Activated naive CD8-positive, alpha-beta T cell treated with anti-CD3 and anti-CD28 coated beads, Interleukin-2, amount 50 U/mL, for 24 hours (primary cell): ENCODE results near the gene DHRS4L2.
"Not testable (repeated sequence)": the region's sequence is repeated elsewhere in the genome, so short reads cannot be mapped to it uniquely, and the experiment has no call there.

Experiments used
- ATAC-seq: fragments of 150-1000 bp; cut with Tn5 transposase; one replicate; pipeline ENCODE4 v1.10.0; 2021
- DNase-seq: peaks from one replicate; pipeline ENCODE4 v3.0.0; 2021
- H3K27ac Mint-ChIP-seq: one replicate; pipeline ENCODE4 v1.8.0; 2021; ENCODE audit warnings: mild to moderate bottlenecking, mixed read lengths
- H3K27me3 Mint-ChIP-seq: one replicate; pipeline ENCODE4 v1.8.0; 2021; ENCODE audit warnings: mixed read lengths
- H3K36me3 Mint-ChIP-seq: one replicate; pipeline ENCODE4 v1.8.0; 2021; ENCODE audit warnings: low read depth, mixed read lengths
- H3K4me1 Mint-ChIP-seq: one replicate; pipeline ENCODE4 v1.8.0; 2021; ENCODE audit warnings: mixed read lengths
- H3K4me3 Mint-ChIP-seq: one replicate; pipeline ENCODE4 v1.8.0; 2021; ENCODE audit warnings: mild to moderate bottlenecking, moderate library complexity, mixed read lengths
- H3K9me3 Mint-ChIP-seq: one replicate; pipeline ENCODE4 v1.8.0; 2021; ENCODE audit warnings: mixed read lengths

DHRS4L2 gene

DNA sequence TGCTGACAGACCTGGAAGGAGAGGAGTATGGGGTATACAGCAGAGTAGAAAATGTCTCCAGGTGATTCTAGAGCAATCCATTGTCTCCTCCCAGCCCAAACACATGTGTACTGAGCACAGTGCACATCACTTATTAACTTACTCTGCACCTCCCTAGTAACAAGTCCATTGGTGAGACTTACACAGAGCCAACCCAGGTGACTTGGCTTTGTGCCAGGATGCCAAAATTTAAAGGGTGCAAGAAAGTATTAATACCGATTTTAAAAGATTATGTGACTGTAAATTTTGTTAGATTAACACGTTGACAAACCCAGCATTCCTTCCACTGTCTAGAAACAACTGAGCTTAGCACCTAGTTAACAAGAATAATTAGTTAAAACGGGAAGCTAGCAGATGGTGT is 4.3 kb downstream of the DHRS4L2 start:
- H3K4me1 Mint-ChIP-seq, result peaks cover 12% of the 10 kb centered on the region
- not testable (repeated sequence) for H3K36me3 Mint-ChIP-seq, H3K27me3 Mint-ChIP-seq, H3K9me3 Mint-ChIP-seq, H3K4me3 Mint-ChIP-seq, H3K27ac Mint-ChIP-seq, ATAC-seq, DNase-seq

DNA sequence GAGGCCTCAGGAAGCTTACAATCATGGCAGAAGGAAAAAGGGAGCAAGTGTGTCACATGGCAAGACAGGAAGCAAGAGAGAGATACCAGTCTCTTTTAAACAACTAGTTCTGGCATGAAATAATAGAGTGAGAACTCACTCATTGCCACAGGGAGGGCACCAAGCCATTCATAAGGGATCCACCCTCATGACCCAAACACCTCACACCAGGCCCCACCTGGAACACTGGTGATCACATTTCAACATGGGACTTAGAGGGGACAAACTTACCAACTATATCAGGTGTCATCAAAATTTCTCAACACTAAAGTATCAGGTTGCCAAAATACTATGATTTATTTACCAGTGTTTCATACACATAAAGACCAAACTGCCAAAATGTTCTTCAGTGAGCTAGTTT is 7.3 kb downstream of the DHRS4L2 start:
- H3K9me3 Mint-ChIP-seq, H3K4me3 Mint-ChIP-seq, H3K36me3 Mint-ChIP-seq, H3K4me1 Mint-ChIP-seq, ATAC-seq, DNase-seq, H3K27me3 Mint-ChIP-seq, H3K27ac Mint-ChIP-seq: not testable (repeated sequence)

DNA sequence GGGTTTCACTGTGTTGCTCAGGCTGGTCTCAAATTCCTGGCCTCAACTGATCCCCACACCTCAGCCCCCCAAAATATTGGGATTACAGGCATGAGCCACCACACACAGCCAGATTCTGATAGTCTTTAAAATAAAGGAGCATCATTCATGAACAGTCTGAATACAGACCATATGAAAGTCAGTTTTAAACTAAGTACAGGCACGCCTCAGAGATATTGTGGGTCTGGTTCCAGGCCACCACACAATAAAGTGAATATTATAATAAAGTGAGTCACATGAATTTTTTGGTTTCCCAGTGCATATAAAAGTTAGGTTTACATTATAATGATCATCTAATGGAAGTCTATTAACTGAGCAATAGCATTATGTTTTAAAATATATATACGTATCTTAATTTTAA is 8.1 kb downstream of the DHRS4L2 start:
- not testable (repeated sequence) for H3K4me3 Mint-ChIP-seq, H3K4me1 Mint-ChIP-seq, H3K27me3 Mint-ChIP-seq, H3K36me3 Mint-ChIP-seq, H3K9me3 Mint-ChIP-seq, DNase-seq, H3K27ac Mint-ChIP-seq, ATAC-seq

DNA sequence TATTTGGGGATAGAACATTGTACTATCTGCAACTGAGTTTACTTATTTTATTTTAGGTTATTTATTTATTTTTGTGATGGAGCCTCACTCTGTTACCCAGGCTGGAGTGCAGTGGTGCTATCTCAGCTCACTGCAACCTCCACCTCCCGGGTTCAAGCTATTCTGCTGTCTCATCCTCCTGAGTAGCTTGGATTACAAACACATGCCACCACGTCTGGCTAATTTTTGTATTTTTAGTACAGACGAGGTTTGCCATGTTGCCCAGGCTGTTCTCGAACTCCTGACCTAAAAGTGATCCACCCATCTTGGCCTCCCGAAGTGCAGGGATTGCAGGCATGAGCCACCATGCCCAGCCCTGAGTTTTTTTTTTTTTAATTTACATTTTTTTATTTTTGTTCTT is 10.9 kb downstream of the DHRS4L2 start:
- not testable (repeated sequence) for H3K4me3 Mint-ChIP-seq, H3K36me3 Mint-ChIP-seq, DNase-seq, ATAC-seq, H3K27ac Mint-ChIP-seq, H3K27me3 Mint-ChIP-seq, H3K9me3 Mint-ChIP-seq, H3K4me1 Mint-ChIP-seq

DNA sequence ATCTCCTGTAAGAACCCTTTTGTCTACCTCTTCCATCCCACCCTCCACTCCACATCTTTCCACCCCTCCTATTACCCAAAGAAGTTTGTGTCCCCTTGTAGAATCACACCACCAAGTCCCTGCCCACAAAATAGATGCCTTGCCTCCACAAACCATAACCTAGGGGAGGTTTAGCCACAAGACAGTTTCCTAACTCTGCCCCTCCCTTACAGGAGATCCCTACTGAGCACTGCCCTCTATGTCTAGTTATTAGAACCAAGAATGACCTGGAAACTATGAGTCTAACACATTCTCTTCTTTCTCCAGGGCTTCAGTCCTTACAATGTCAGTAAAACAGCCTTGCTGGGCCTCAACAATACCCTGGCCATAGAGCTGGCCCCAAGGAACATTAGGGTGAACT is 12.3 kb downstream of the DHRS4L2 start:
- H3K27me3 Mint-ChIP-seq, H3K9me3 Mint-ChIP-seq, DNase-seq, H3K4me3 Mint-ChIP-seq, H3K4me1 Mint-ChIP-seq, H3K36me3 Mint-ChIP-seq, H3K27ac Mint-ChIP-seq: not testable (repeated sequence)
- peak; percentile 33 for ATAC-seq

DNA sequence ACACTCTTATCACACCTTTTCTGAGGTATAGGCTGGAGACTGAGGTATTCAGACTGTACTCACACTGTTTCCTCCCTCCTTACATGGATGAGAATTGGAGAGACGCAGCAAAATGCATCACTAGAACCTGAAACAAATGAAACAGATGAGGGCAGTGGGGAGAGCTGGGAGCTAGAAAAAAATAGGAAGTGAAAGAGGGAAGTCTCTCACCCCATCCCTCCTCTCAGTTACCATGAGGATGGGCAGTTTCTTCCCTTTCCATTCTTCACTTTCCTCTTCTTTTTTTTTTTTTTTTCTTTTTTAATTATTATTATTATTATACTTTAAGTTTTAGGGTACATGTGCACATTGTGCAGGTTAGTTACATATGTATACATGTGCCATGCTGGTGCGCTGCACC is 12.9 kb downstream of the DHRS4L2 start:
- H3K36me3 Mint-ChIP-seq, DNase-seq, H3K27me3 Mint-ChIP-seq, H3K4me1 Mint-ChIP-seq, H3K4me3 Mint-ChIP-seq, H3K27ac Mint-ChIP-seq, ATAC-seq, H3K9me3 Mint-ChIP-seq: not testable (repeated sequence)

DNA sequence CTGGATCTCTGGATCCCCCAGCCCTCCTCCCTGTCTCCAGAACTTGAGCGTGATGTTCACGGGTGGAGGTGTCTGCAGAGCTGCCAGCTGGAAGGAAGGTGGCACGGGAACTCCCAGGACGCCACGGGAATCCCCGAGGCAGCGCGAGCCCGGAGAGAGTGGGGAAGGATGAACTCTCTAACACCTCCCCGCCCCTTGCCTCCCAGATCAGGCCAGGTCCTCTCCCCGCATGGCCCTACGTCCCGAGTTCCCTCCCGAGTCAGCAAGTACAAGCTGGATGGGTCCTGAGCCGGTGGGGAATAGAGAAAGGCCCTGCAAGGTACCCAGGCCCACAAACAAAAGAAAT is 17.7 kb downstream of the DHRS4L2 start:
- DNase-seq, H3K27ac Mint-ChIP-seq, H3K36me3 Mint-ChIP-seq, H3K27me3 Mint-ChIP-seq, H3K9me3 Mint-ChIP-seq: not testable (repeated sequence)
- peak; percentile 13 for ATAC-seq
- Mint-ChIP-seq H3K4me3 (peak overlapping the region; percentile 62), H3K4me1 (peaks cover 38% of the 10 kb centered on the region)

DNA sequence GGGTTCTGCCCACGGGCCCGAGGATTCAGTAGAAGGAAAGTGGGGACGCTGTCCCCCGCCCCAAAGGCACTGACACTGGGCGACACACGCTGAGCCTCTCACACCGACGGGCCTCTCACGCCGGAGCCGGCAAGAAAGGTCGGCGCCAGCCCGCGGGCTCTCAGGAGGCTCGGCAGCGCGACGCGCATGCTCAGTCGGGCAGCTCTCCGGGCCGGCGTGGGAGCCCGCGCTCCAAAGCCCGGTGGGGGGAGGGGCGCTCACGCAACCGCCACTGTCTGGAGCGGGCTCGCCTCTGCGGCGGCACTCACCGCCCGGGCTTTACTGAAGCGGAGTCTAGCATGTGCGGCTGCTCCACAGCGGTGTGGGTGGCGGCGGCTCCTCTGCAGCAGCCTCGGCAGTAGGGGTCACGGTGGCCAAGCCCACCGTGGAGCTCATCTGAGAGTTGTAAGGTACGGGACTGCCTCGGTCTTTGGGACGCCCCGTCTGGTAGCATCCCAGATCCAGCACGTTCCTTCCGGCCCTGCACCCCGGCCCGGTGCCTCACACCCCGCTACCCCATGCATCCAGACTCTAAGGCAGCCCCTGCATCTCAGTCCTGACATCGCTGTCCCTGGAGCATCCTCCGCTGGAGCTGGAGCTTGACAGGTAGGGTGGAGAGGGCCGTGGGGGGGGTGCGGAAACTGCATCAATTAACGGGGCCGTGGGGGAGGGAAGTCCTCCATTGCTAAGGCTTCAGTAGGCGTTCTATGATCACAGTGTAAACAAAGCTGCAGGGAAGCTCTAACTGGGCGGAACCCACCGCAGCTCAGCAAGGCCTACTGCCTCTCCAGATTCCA is 18.3 kb downstream of the DHRS4L2 start:
- Mint-ChIP-seq H3K27ac (peak overlapping the region; percentile 60), H3K4me3 (peak overlapping the region; percentile 62), H3K4me1 (peaks cover 38% of the 10 kb centered on the region)
- not testable (repeated sequence) for H3K36me3 Mint-ChIP-seq, H3K9me3 Mint-ChIP-seq, H3K27me3 Mint-ChIP-seq
- DNase-seq (peak; percentile 60), ATAC-seq (peak; percentile 94)

DNA sequence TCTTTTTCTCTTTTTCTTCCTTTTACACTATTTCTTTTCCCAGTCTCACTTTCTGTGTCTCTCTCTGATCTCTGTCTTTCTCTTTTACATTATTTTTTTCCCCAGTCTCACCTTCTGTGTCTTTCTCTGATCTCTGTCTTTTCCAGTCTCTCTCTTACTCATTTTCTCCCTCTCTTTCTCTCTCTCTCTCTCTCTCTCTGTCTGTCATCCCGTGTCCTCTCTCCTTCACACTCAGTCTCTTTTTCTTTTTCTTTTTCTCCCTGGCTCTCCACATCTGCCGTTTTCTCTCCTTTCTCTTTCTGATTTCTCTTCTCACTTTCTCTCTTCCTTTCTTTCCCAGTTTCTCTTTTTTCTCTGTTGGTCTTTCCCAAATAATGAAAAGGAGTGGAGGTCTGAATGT is 22.3 kb downstream of the DHRS4L2 start:
- H3K4me3 Mint-ChIP-seq, result peak overlapping the region; percentile 1

DNA sequence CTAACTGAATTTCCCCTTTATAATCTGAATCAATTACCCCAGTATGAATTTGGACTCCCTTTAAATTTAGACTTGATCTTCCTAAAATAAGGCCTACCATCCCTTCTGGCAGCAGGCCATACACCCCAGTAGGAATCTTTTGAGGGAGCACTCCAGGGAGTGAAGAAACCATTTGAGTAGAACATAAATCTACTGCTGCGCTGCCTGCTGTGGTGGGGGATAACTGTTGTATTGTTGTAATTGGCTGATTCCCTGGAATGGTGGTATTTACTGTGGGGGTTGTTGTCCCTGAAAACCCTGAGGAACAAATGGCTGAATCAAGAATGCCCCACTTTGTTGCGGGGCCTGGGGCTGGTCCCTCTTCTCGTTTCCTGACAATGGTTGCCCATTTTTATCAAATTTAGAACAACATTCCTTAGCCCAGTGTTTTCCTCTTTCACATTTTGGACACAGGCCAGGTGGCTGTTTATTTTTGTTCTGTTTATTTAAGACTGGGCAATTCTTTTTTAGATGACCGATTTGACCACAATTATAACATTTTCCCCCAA is 24.1 kb downstream of the DHRS4L2 start:
- not testable (repeated sequence) for ATAC-seq, H3K27me3 Mint-ChIP-seq, H3K36me3 Mint-ChIP-seq, H3K4me3 Mint-ChIP-seq, DNase-seq, H3K9me3 Mint-ChIP-seq
- H3K27ac Mint-ChIP-seq, result peak overlapping the region; percentile 9
- H3K4me1 Mint-ChIP-seq, result peaks cover 33% of the 10 kb centered on the region

More for the DNA sequence above, 22.3 kb downstream of the DHRS4L2 start:
- Mint-ChIP-seq H3K36me3 (peaks cover 5% of the 10 kb centered on the region), H3K9me3 (no peaks in the 10 kb centered on the region), H3K27me3 (no peaks in the 10 kb centered on the region), H3K27ac (peak overlapping the region; percentile 44), H3K4me1 (peaks cover 34% of the 10 kb centered on the region)
- ATAC-seq (no peak), DNase-seq (no peak)

DNA sequence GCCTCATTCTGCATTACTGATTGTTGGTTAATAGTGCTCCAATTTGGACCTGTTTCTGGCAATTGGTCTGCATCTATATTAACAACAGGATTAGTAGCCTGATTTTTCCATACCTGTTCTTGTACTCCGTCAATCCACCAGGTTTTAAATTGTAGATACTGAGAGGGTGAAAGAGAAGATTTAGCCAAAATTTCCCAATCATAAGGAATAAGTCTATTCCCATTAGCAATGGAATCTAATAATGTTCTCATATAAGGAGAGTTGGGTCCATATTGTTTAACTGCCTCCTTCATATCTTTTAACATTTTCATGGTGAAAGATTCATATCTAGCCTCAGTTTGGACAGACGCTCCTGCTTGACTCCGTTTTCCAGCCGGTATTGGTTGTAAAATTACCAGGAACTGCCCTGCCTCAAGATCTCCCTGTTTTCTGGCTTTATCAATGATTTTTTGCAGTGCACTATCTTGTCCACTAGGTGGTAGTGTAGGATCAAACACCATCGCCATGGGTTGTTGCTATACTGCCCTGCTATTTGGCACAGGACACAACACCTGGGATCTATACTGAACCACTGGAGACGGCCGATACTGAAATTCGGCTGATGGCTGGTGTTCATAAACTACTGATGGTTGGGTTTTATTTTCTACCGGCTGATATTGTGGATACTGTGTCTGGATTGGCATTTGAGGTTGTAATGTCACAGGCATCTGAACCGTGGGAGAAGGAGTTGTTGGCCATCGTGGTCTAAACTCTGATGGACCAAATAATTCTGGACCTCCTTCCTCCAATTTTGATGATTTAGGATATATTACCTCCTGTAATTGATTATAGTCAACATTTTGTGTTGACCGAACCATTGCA is 25.2 kb downstream of the DHRS4L2 start:
- DNase-seq, result peak; percentile 23
- Mint-ChIP-seq H3K27me3 (peaks cover 4% of the 10 kb centered on the region), H3K27ac (no peak overlapping the region), H3K4me3 (no peak overlapping the region), H3K4me1 (peaks cover 22% of the 10 kb centered on the region), H3K9me3 (no peaks in the 10 kb centered on the region), H3K36me3 (no peaks in the 10 kb centered on the region)
- peak; percentile 89 for ATAC-seq

DNA sequence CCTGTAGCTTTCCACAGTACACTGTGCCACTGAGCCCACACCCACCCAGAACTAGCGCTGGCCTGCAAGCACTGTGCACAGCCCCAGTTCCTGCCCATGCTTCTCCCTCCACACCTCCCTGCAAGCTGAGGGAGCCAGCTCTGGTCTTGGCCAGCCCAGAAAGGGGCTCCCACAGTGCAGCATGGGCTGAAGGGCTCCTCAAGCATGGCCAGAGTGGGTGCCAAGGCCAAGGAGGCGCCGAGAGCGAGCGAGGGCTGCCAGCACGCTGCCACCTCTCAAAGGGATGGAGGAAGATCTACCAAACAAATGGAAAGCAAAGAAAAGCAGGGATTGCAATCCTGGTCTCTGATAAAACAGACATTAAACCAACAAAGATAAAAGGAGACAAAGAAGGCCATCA is 27.0 kb downstream of the DHRS4L2 start:
- not testable (repeated sequence) for H3K4me1 Mint-ChIP-seq, H3K27ac Mint-ChIP-seq, H3K4me3 Mint-ChIP-seq, DNase-seq, H3K27me3 Mint-ChIP-seq, ATAC-seq, H3K9me3 Mint-ChIP-seq, H3K36me3 Mint-ChIP-seq

DNA sequence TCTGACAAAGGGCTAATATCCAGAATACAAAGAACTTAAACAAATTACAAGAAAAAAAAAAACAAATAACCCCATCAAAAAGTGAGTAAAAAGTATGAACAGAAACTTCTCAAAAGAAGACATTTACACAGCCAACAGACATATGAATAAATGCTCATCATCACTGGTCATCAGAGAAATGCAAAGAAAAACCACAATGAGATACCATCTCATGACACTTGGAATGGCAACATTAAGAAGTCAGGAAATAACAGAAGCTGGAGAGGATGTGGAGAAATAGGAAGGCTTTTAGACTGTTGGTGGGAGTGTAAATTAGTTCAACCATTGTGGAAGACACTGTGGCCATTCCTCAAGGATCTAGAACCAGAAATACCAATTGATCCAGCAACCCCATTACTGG is 30.2 kb downstream of the DHRS4L2 start:
- not testable (repeated sequence) for H3K27ac Mint-ChIP-seq, DNase-seq, H3K4me3 Mint-ChIP-seq, H3K27me3 Mint-ChIP-seq, H3K9me3 Mint-ChIP-seq, H3K36me3 Mint-ChIP-seq, ATAC-seq, H3K4me1 Mint-ChIP-seq

DNA sequence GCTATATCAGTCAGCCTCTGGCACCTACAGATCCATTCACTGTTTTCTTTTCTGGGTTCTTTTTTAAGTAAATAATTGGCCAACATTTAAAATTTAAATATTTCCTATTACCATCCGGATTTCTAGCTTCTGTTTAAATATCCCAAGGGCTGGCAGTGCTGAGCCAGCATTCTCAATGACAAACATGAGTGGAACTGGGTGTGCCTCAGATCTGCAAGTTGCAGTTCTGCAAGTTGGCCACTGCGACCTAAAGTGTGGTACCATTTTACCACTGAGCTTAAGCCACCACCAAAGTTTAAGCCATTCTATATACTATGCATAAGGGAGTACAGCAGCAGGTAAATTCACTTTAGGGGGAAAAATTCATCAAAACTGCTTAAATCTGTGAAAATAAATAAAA is 31.2 kb downstream of the DHRS4L2 start:
- not testable (repeated sequence) for H3K9me3 Mint-ChIP-seq, H3K27me3 Mint-ChIP-seq, DNase-seq, H3K4me3 Mint-ChIP-seq, ATAC-seq, H3K36me3 Mint-ChIP-seq, H3K4me1 Mint-ChIP-seq, H3K27ac Mint-ChIP-seq

DNA sequence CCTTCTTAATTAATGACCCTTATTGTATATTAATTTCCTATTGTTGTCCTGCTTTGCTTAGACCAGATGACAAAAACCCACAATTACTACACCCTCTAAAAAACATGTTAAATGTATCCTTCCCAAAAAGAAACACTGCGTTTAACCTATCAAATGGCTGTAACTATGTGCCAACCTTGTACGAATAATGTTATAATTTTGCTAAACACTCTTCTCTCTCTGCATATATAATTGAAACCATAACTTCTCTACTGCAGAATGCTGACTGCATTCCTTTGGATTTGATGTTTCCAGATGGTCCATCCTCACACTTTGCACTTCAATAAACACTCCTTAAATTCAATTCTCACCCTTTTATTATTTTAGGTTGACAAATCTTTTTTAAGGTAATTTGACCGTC is 31.8 kb downstream of the DHRS4L2 start:
- not testable (repeated sequence) for H3K4me1 Mint-ChIP-seq, H3K9me3 Mint-ChIP-seq, ATAC-seq, H3K27ac Mint-ChIP-seq, H3K4me3 Mint-ChIP-seq, H3K27me3 Mint-ChIP-seq, H3K36me3 Mint-ChIP-seq, DNase-seq
